Fibroblast of lung (primary cell): Measurements from ENCODE around the gene CORO2B. TPM values are rescaled to one million over a fixed set of nuclear protein-coding genes. Genes with fewer than 3 reads are reported as not detected.

Experiments used
- DNase-seq, 2 donors: peaks; one replicate each; pipeline versions ENCODE4 v3.0.0 to v3.0.0-alpha.2; 2010; ENCODE audit warnings: low read depth in 2 of 2
- H2AFZ ChIP-seq: 2 replicates; pipeline ENCODE4 v1.5.1; 2012; ENCODE audit warnings: low read length, control low read depth, inconsistent platforms
- H3K27ac ChIP-seq: 2 replicates; pipeline ENCODE4 v1.5.1; 2011; ENCODE audit warnings: low read length, control low read depth; ENCODE audit not compliant: insufficient read depth
- H3K27me3 ChIP-seq: 2 replicates; pipeline ENCODE4 v1.5.1; 2011; ENCODE audit warnings: mild to moderate bottlenecking, low read length; ENCODE audit not compliant: control insufficient read depth, insufficient read depth
- H3K36me3 ChIP-seq: 2 replicates; pipeline ENCODE4 v1.5.1; 2011; ENCODE audit warnings: low read length; ENCODE audit not compliant: control insufficient read depth, insufficient read depth
- H3K4me1 ChIP-seq: 2 replicates; pipeline ENCODE4 v1.5.1; 2011; ENCODE audit warnings: low read length; ENCODE audit not compliant: control insufficient read depth, insufficient read depth; ENCODE audit errors: extremely low read depth
- H3K4me2 ChIP-seq: 2 replicates; pipeline ENCODE4 v1.5.1; 2011; ENCODE audit warnings: low read length, control low read depth; ENCODE audit not compliant: insufficient read depth; ENCODE audit errors: extremely low read depth
- H3K4me3 ChIP-seq, 4 experiments: fragments of 200-600 bp in 1 of 4; sonication (generic) in 1 of 4; replicated peaks in 1 of 4; 2 replicates each; pipeline ENCODE4 v1.5.1; 2011 to 2016; ENCODE audit warnings: low read length in 4 of 4, low read depth in 3 of 4, mild to moderate bottlenecking in 3 of 4, control low read depth in 2 of 4, inconsistent platforms in 1 of 4, mixed read lengths in 1 of 4; ENCODE audit not compliant: insufficient read depth in 1 of 4; ENCODE audit errors: control extremely low read depth in 1 of 4
- H3K79me2 ChIP-seq: 2 replicates; pipeline ENCODE4 v1.5.1; 2012; ENCODE audit warnings: mild to moderate bottlenecking, low read length, inconsistent platforms; ENCODE audit not compliant: control insufficient read depth, insufficient read depth
- H3K9ac ChIP-seq: 2 replicates; pipeline ENCODE4 v1.5.1; 2011; ENCODE audit warnings: mild to moderate bottlenecking, low read length, control low read depth; ENCODE audit not compliant: insufficient read depth
- H3K9me3 ChIP-seq: 2 replicates; pipeline ENCODE4 v1.5.1; 2012; ENCODE audit warnings: low read depth, low read length; ENCODE audit not compliant: control insufficient read depth, insufficient read depth
- H4K20me1 ChIP-seq: 2 replicates; pipeline ENCODE4 v1.5.1; 2011; ENCODE audit warnings: low read length; ENCODE audit not compliant: control insufficient read depth, insufficient read depth; ENCODE audit errors: extremely low read depth
- CTCF ChIP-seq, 2 donors: IDR thresholded peaks in 1 of 2; conservative IDR thresholded peaks in 1 of 2; 1 replicate in 1 of 2; 2 replicates in 1 of 2; pipeline ENCODE4 v1.5.1; 2011 to 2012; ENCODE audit warnings: low read length in 2 of 2, control low read depth in 1 of 2, inconsistent platforms in 1 of 2, low read depth in 1 of 2, mild to moderate bottlenecking in 1 of 2
- EZH2 ChIP-seq: IDR thresholded peaks from 2 replicates; pipeline ENCODE4 v1.5.1; 2012; ENCODE audit warnings: low read length, control low read depth, mild to moderate bottlenecking; ENCODE audit errors: missing control alignments
- polyA plus RNA-seq, 2 donors: library from polyadenylated mRNA; depleted of rRNA in 1 of 2; stranded (reverse) in 1 of 2; unstranded in 1 of 2; fragments of >200 nt; gene quantifications; 2 replicates each; pipeline ENCODE4 v1.2.1, GENCODE V29; 2011 to 2012; ENCODE audit warnings: missing spikeins in 1 of 2
- total RNA-seq: library from RNA; depleted of rRNA; stranded (reverse); fragments of >200 nt; gene quantifications from 2 replicates; pipeline ENCODE4 v1.2.1, GENCODE V29; 2014

The CORO2B gene
- total and polyA plus RNA-seq, 2 donors (not counting 1 experiment from before 2014, with no cell fraction given): 17.5 to 25.3 TPM

- no peak overlapping the region for H2AFZ ChIP-seq
- H3K9ac ChIP-seq: no peak overlapping the region
- no peak for DNase-seq
- TF ChIP-seq EZH2 (no peak), CTCF (conservative IDR thresholded peaks at IDR 0.05 in 1 of 2, IDR thresholded peaks at IDR 0.05 in 1 of 2; ENCODE audit: low read depth in 1 of 2, low read length in 2 of 2) (no peak)
- H3K79me2 ChIP-seq: peaks cover 91% of the 10 kb centered on the region
- H3K27ac ChIP-seq: no peak overlapping the region
- no peaks in the 10 kb centered on the region for H3K27me3 ChIP-seq
- peaks cover 32% of the 10 kb centered on the region for H3K4me1 ChIP-seq
- H3K4me3 ChIP-seq: no peak overlapping the region
- H3K9me3 ChIP-seq: no peaks in the 10 kb centered on the region
- no peaks in the 10 kb centered on the region for H3K36me3 ChIP-seq
- H3K4me2 ChIP-seq: no peak overlapping the region
- H4K20me1 ChIP-seq: no peaks in the 10 kb centered on the region
Measured at GRCh38 chr15:68582864-68583263, 4.1 kb downstream of the CORO2B start.

GRCh38 chr15:68583321-68583720 lies 4.5 kb downstream of the CORO2B start:
- no peaks in the 10 kb centered on the region for H3K27me3 ChIP-seq
- H3K9ac ChIP-seq: no peak overlapping the region
- TF ChIP-seq EZH2: no peak
- no peak for TF ChIP-seq CTCF (conservative IDR thresholded peaks at IDR 0.05 in 1 of 2, IDR thresholded peaks at IDR 0.05 in 1 of 2; ENCODE audit: low read depth in 1 of 2, low read length in 2 of 2)
- peaks cover 90% of the 10 kb centered on the region for H3K79me2 ChIP-seq
- no peak overlapping the region for H3K4me2 ChIP-seq
- H3K4me1 ChIP-seq: peaks cover 35% of the 10 kb centered on the region
- H4K20me1 ChIP-seq: no peaks in the 10 kb centered on the region
- no peaks in the 10 kb centered on the region for H3K9me3 ChIP-seq
- no peak overlapping the region for H3K4me3 ChIP-seq
- no peaks in the 10 kb centered on the region for H3K36me3 ChIP-seq
- no peak for DNase-seq
- no peak overlapping the region for H2AFZ ChIP-seq
- H3K27ac ChIP-seq: no peak overlapping the region

- H3K36me3 ChIP-seq: no peaks in the 10 kb centered on the region
- H3K9ac ChIP-seq: no peak overlapping the region
- H3K4me1 ChIP-seq: peaks cover 42% of the 10 kb centered on the region
- H3K4me3 ChIP-seq: no peak overlapping the region
- no peak for TF ChIP-seq CTCF (conservative IDR thresholded peaks at IDR 0.05 in 1 of 2, IDR thresholded peaks at IDR 0.05 in 1 of 2; ENCODE audit: low read depth in 1 of 2, low read length in 2 of 2)
- TF ChIP-seq EZH2: no peak
- no peaks in the 10 kb centered on the region for H3K9me3 ChIP-seq
- no peak overlapping the region for H2AFZ ChIP-seq
- H4K20me1 ChIP-seq: no peaks in the 10 kb centered on the region
- peak overlapping the region; percentile 26 for H3K4me2 ChIP-seq
- peaks cover 95% of the 10 kb centered on the region for H3K79me2 ChIP-seq
- no peaks in the 10 kb centered on the region for H3K27me3 ChIP-seq
- no peak for DNase-seq
- H3K27ac ChIP-seq: no peak overlapping the region
Measured at GRCh38 chr15:68583936-68584755, 5.4 kb downstream of the CORO2B start.
